HG03064 (cell line): Measurements from ENCODE around the gene PPRC1.
A peak's percentile ranks its signal among the peaks of the same experiment; 100 is the strongest.

ENCODE experiments used
- ATAC-seq: cut with Tn5 transposase; IDR thresholded peaks from one replicate; pipeline ENCODE4 v1.9.1; 2021; ENCODE audit warnings: low read depth; ENCODE audit not compliant: unreplicated experiment

PPRC1 gene

GRCh38 chr10:102140913-102141540 is 8.2 kb downstream of the PPRC1 start:
- no peak for ATAC-seq

GRCh38 chr10:102141583-102142107 is 8.8 kb downstream of the PPRC1 start:
- ATAC-seq, result no peak

GRCh38 chr10:102146971-102147428 is 14.2 kb downstream of the PPRC1 start:
- ATAC-seq, result no peak

GRCh38 chr10:102147561-102147960 is 14.7 kb downstream of the PPRC1 start:
- ATAC-seq, result no peak

- ATAC-seq, result no peak
These were observed 15.4 kb downstream of the PPRC1 start for GRCh38 chr10:102148275-102148674.

GRCh38 chr10:102150970-102151773 is 18.3 kb downstream of the PPRC1 start:
- ATAC-seq, result no peak

GRCh38 chr10:102151774-102152544 is 19.1 kb downstream of the PPRC1 start, which contains the start of gene NOLC1:
Gene NOLC1 (plus strand): TSS chr10:102152389. CDS start chr10:102152411, 22 bp downstream.
- peak; percentile 90 for ATAC-seq

GRCh38 chr10:102152545-102152890 is 19.7 kb downstream of the PPRC1 start:
- ATAC-seq, result peak; percentile 24

GRCh38 chr10:102153093-102153620 is 20.3 kb downstream of the PPRC1 start:
- no peak for ATAC-seq

- ATAC-seq, result no peak
These were observed 21.8 kb downstream of the PPRC1 start for GRCh38 chr10:102154466-102155116.

- ATAC-seq, result no peak
These were observed 24.4 kb downstream of the PPRC1 start for GRCh38 chr10:102157224-102157623.

- ATAC-seq, result no peak
These were observed 26.3 kb downstream of the PPRC1 start for GRCh38 chr10:102159051-102159597.

- no peak for ATAC-seq
These were observed 27.0 kb downstream of the PPRC1 start for GRCh38 chr10:102159831-102160230.

GRCh38 chr10:102163342-102163989 is 30.6 kb downstream of the PPRC1 start:
- ATAC-seq, result no peak

- ATAC-seq, result no peak
These were observed 35.0 kb downstream of the PPRC1 start for GRCh38 chr10:102167861-102168260.

GRCh38 chr10:102170602-102171001 is 37.8 kb downstream of the PPRC1 start:
- no peak for ATAC-seq

GRCh38 chr10:102172288-102172687 is 39.4 kb downstream of the PPRC1 start:
- ATAC-seq, result no peak

GRCh38 chr10:102175415-102175814 is 42.6 kb downstream of the PPRC1 start:
- no peak for ATAC-seq

- ATAC-seq, result no peak
These were observed 51.8 kb downstream of the PPRC1 start for GRCh38 chr10:102184606-102185005.
